Ammon's horn (tissue), 1 donor: ENCODE data around the gene OR51F1.
"Not testable (repeated sequence)": the region's sequence is repeated elsewhere in the genome, so short reads cannot be mapped to it uniquely, and the experiment has no call there.

Experiments
- DNase-seq: peaks from one replicate; pipeline ENCODE4 v3.0.0-alpha.2; 2016; ENCODE audit warnings: low spot score

The OR51F1 gene, protein sequence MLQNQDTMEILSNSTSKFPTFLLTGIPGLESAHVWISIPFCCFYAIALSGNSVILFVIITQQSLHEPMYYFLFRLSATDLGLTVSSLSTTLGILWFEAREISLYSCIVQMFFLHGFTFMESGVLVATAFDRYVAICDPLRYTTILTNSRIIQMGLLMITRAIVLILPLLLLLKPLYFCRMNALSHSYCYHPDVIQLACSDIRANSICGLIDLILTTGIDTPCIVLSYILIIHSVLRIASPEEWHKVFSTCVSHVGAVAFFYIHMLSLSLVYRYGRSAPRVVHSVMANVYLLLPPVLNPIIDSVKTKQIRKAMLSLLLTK

DNA sequence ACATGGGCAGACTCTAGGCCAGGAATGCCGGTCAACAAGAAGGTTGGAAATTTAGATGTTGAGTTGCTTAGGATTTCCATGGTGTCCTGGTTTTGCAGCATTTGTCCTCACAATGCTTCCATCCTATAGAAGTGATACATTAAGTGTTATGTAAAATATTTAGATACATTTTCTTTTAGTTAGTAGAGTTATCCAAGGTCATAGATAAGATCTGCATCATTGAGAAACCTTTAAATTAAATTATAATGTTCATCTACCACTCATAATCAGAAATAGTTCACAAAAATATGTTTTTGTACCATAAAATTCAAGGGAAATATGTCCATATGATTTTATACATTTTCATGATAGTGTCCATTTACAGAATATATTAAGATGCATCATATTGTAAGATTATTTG lies at the start of gene OR51F1:
OR51F1 (minus strand) TSS at position 101 of the 400 bp plus-strand sequence; CDS start at position 101, 0 bp downstream.
- no peak for DNase-seq

DNA sequence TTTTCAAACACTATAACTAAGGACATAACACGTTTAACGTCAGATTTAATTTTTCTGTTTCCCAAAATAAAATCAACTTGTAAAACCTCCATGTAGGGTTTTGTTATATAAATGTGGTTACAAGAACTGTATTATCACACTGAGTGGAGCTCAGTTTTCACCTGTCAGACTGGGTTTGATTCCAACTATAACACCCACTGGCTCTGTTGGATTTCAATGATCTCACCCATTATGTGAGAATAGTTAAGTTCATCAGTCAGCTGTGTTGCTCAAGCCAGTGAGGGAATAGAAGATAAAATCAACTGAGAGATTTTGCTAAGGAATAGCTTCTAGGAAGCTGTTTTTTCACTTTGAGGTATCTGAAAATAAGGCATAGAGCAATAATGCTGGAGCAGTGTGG lies 39.5 kb upstream of the OR51F1 start:
- DNase-seq = peak; percentile 5

DNA sequence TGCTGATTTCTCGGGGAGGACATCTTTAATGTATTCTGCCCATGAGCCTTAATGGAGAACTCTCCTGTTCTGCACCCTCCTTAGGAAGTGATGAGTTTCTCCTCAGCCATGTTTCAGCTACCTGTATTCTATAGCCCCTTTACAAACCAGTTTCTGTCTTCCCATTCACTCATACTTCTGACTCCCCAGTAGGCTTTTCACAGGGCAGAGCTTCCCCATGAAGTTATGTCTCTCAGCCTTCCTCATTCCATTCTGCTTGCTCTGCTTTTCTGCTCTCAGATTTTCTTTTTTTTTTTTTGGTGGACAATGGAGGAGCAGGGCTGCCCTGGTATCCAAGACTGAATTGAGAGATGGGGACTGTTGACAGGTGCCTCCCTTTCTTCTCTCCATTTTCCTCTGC lies 38.7 kb upstream of the OR51F1 start:
- no peak for DNase-seq

DNA sequence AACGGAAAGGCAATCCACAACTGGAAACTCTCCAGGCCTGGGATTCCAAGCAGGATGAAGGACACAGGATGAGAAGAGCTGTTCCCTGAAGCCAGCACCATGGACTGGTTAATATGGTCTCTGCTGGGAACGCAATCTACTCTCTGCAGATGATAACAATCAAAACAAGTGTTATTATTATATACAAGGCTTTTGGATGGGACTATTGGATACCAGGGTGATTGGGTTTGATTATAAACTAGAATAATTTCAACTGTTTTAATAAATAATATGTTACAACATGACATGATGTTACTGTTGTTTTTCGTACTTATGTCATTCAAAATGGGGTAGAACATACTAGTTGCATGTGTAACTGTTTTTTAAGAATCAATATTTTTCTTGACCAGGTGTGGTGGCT lies 34.5 kb upstream of the OR51F1 start, which contains the start of gene OR52R1:
OR52R1 (minus strand) TSS at position 101 of the 400 bp plus-strand sequence; CDS start at position 101, 0 bp downstream.
- no peak for DNase-seq

DNA sequence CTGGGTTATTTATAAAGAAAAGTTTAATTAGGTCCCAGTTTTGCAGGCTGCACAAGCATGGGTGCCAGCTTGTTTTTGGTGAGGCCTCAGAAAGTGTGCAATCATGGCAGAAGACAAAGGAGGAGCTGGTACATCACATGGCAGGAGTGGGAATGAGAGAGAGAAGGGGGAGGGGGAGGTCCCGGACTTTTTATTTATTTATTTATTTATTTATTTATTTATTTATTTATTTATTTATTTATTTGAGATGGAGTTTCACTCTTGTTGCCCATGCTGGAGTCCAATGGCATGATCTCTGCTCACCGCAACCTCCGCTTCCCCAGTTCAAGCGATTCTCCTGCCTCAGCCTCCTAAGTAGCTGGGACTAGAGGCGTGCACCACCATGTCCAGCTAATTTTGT lies 31.6 kb upstream of the OR51F1 start:
- DNase-seq = not testable (repeated sequence)

DNA sequence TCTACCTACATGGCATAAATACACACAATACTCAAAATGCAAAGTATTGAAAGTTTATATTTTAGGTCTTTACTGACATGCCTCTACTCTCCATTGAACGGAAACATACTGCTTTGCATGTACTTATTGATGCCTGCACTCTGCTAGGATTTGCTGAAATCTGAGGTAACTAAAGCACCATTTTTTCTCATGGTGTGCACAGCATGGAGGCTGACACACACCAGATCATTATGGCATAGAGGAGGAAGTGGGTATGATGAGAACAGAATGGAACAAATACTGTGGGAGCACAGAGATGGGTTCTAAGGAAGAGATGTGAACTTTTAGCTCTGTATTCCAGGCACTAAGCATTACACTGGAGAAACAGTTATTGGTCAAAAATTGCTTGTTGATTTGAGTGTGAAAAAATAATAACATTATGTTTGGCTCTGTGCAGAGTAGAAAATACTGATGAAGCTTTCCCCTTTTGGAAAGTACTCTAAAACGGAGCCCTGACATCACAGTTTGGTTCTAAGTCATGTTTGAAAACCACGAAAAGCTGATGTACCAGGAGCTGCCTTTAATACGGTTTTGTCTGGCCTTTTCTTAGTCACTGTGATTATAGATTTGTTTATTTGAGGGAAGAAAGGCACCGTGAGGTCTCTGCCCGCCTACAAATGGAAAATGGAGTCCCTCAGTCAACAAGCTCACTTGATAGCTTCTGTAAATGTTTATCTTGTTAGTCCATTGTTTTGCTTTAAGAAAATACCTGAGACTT lies 28.9 kb upstream of the OR51F1 start:
- no peak for DNase-seq

DNA sequence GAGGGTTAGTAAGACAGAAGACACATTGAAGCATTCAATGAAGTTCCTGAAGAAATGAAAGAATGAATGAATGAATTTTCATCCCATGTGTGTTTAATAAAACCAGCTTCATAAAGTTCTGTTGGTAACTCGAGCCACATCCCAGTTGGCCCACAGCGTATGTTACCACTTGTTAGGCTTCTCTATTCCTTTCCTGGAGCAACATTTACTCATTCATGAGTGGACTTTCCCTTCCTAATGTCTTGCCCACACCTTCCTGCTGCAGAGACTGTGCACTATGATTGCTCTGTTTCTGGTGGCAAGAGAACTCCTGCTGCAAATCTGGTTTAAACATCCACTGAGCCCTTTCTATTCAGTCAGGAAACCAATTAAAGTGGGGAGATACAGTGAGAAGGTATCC lies 27.5 kb upstream of the OR51F1 start:
- DNase-seq = no peak

DNA sequence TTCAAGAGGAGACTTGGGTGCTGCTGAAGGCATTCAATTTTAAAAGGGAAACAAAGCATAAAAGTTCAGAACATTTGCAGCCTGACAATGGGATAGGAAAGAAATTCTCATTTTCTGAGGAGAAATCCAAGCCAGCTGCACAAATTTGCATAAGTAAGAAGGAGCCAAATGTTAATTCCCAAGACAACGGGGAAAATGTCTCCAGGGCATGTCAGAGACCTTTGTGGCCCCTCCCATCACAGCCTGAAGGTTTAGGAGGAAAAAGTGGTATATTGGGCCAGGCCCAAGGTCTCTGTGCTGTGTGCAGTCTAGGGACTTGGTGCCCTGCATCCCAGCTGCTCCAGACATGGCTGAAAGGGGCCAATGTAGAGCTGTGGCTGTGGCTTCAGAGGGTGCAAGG lies 12.7 kb upstream of the OR51F1 start:
- DNase-seq = no peak

DNA sequence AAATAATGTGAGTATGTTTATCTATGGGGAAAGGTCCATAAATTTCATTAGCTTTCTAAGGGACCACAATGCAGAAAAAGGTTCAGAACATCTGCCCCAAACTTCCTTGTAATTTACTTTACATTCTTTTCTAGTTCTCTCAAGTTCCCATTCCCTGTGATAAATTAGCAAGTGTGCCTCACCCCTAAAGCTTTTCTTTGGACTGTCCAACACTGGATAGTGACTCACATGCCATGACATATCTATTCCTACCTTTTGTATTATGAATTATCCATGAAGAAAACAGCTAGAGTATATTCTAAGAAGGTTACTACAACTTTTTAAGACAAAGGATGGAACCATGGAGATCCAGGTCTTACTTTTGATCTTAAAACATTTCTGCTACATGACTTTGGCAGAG lies 1.6 kb downstream of the OR51F1 start:
- DNase-seq = no peak

DNA sequence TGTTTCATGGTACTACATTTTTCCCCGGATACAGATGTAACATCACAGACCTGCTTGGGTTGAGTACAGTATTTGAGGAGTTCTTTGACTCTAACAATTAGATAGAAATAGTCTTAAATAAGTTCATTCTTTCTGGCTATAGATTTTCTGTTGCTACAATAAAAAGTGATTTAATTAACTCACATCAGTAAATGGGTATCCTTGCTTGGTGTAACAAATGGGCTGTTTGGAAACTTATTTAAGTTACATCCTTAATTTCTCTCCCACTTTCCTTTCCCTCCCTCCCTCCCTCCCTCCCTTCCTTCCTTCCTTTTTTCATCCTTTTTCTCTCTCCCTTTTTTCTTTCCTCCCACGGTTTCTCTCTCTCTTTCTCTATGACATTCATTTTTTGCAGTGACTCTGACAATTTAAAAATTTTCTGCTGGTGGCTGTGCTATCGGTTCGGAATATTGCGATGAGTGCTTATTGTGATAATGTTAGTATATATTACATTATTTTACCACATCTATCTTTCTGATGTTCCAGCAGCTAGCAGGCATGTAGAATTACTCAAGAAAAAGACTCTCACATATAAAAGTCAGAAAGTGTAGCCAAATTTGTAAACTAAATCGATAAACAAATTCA lies 3.2 kb downstream of the OR51F1 start:
- DNase-seq = no peak

DNA sequence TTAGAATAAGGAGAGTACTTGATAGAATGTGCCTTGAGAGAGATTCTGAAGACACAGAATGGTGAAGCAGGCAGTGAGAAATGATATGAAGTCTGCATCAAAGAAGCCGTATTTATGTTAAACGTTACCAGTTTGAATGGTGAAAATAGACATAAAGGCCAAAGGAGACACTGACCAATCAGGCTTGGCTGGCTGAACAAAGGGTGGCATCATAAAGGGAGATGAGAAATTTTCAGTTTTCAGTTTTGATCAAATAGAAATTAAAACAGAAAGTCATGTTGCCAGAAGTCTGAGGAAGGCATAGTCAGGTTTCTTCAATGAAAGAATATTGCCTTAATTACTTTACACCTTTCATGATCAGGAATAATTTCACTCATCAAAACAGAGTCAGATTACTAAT lies 6.6 kb downstream of the OR51F1 start:
- no peak for DNase-seq

DNA sequence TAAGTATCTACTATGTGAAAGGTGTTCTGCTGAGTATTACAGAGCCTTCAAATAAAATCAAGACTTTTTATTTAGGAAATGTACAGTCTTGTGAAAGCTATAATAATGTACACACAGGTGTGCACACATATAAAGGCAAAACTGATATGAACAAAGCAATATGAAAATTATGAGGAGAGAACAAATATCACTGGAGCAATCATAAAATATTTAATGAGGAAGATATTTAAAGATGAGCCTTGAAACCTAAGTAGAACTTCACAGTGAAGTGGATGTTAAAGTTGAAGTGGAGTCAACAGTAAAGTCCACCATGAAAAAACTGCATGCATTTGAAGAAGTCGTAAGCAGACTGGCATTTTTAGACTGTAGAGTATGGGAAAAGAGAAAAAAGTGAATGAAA lies 18.5 kb downstream of the OR51F1 start:
- DNase-seq = no peak

DNA sequence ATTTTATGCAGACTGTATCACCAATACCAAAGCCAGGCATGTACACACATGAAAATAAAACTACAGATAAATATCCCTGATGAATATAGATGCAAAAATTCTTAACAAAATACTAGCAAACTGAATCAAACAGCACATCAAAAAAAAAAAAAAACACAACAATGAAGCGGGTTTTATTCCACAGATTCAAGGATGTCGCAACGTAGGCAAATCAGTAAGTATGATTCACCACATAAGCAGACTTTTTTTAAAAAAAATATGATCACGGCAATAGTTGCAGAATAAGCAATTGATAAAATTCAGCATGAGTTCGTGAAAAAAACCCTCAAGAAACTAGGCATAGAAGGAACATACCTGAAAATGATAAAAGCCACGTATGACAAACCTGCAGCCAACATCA lies 21.3 kb downstream of the OR51F1 start:
- DNase-seq = peak; percentile 10

DNA sequence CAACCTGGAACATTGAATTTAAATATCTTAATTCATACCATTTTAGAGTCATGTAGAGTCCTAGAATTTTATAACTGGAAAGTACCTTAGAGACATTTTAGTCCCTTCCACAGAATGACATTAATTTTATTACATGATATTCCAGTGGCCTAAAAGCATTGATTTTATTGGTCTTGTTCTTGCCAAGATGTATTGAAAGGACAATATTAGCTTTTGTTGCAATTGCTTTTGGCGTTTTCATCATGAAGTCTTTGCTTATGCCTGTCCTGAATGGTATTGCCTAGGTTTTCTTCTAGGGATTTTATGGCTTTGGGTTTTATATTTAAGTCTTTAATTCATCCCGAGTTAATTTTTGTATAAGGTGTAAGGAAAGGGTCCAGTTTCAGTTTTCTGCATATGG lies 29.0 kb downstream of the OR51F1 start:
- no peak for DNase-seq

DNA sequence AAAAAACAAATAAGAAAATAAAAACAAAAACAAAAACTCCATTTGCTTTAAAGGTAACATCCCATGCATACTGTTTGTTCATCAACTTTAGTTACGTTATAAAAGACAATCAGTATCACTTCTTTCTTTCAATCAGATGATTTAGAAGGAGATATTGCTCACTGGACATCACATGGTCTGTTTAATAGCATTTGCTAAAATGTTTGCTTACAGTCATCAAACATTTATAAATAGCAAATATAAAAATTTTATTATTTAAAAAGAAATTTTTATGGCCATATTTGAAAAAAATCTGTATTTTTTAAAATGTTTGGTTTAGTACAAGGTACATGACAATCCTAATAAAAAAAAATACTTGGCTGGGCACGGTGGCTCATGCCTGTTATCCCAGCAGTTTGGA lies 42.6 kb downstream of the OR51F1 start:
- DNase-seq = no peak

DNA sequence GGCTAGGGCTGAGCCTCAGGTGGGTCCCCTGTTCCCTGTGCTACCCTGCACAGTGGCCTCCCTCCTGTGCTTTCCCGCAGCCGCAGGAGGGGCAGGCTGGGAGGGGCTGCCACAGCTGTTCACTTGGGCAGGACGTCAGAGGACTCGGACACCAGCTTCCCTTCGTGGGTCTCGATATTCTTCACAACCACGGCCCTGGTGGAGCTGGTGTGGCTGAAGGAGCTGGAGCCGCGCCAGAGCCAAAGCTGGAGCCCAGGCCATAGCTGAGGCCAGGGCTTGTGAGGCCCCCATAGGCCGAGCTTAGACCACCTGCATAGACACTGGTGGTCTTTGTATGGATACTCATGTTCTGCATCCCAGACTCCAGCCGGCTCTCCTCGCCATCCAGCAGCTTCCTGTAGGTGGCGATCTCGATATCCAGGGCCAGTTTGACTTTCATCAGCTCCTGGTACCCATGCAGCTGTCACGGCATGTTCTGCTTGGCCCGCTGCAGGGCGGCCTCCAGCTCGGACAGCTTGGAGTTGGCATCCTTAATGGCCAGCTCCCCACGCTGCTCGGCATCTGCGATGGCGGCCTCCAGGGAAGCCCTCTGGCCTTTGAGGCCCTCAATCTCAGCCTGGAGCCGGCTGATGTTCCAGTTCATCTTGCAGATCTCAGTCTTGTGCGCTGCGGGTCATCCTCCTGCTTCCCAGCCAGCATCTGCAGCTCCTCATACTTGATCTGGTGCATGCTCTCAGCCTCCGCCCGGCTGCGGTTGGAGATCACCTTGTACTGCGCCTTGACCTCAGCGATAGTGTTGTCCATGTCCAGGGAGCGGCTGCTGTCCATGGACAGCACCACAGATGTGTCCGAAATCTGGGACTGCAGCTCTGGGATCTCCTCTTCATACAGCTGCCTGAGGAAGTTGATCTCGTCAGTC lies 46.9 kb downstream of the OR51F1 start:
- DNase-seq = not testable (repeated sequence)
